Psoas muscle (tissue), 8 donors: Measurements from ENCODE around the gene MLLT10. TPM values are rescaled to one million over a fixed set of nuclear protein-coding genes. Genes with fewer than 3 reads are reported as not detected.

Experiments
- ATAC-seq, 4 donors: fragments of 200-7000 bp; cut with Tn5 transposase; one replicate each; pipeline ENCODE4 v1.9.1; 2020; ENCODE audit warnings: moderate library complexity in 3 of 4, mild to moderate bottlenecking in 2 of 4
- DNase-seq, 2 donors: peaks; one replicate each; pipeline ENCODE4 v3.0.0-alpha.2; 2020
- H3K27ac ChIP-seq: fragments of 200-600 bp; one replicate; pipeline ENCODE4 v1.8.0; 2022
- H3K27me3 ChIP-seq, 3 donors: fragments of 200-600 bp in 1 of 3; one replicate each; pipeline versions ENCODE4 v1.6.1 to v1.8.0; 2013 to 2022; ENCODE audit warnings: low read length in 2 of 3, mild to moderate bottlenecking in 2 of 3, moderate library complexity in 1 of 3; ENCODE audit not compliant: insufficient read depth in 3 of 3
- H3K36me3 ChIP-seq, 2 donors: fragments of 200-600 bp in 1 of 2; one replicate each; pipeline versions ENCODE4 v1.6.1 to v1.8.0; 2013 to 2022; ENCODE audit warnings: low read depth in 1 of 2, mild to moderate bottlenecking in 1 of 2, moderate library complexity in 1 of 2; ENCODE audit not compliant: insufficient read depth in 1 of 2
- H3K4me1 ChIP-seq: fragments of 200-600 bp; one replicate; pipeline ENCODE4 v1.8.0; 2022
- H3K4me3 ChIP-seq: fragments of 200-600 bp; one replicate; pipeline ENCODE4 v1.8.0; 2022; ENCODE audit warnings: mild to moderate bottlenecking
- H3K9me3 ChIP-seq: fragments of 200-600 bp; one replicate; pipeline ENCODE4 v1.8.0; 2022
- CTCF ChIP-seq: fragments of 200-600 bp; IDR thresholded peaks from one replicate; pipeline ENCODE4 v1.8.0; 2022; ENCODE audit warnings: antibody characterized with exemption
- WGBS, 3 donors: extraction: QIAGEN DNeasy Blood & Tissue Kit; methylation state at CpG; one replicate each; pipeline versions ENCODE4 v1.1.6 to v1.1.7; 2013; 5-methylcytosine and 5-hydroxymethylcytosine counted together
- intact Hi-C, 2 donors: fragments of 100-400 bp; cut with DNase I; formaldehyde crosslinking; loops; one replicate each; pipeline versions ENCODE4 v1.11.0 to v1.14.2; 2022
- polyA plus RNA-seq, 3 donors: library from polyadenylated mRNA; stranded (reverse); fragments of 200-250 nt; gene quantifications; one replicate each; pipeline ENCODE4 v1.2.3, GENCODE V29; 2013
- total RNA-seq, 4 donors: library from RNA; stranded (reverse); fragmentation: NEBNext Ultra II Directional in 2 of 4; extraction: Animal tissue kit (Norgen Biotek cat#: 25700) in 2 of 4; gene quantifications; one replicate each; pipeline versions ENCODE4 v1.2.1 to v1.2.4, GENCODE V29; 2021 to 2023
- donor health status: healthy with polysubstance abuse.
- donor health status: DM: no; HTN: no; CAD: no; lungs with moderate emphysema.
- donor health status: Bipolar disorder and iron deficiency.
- donor health status: healthy.
- donor health status: DM: yes; HTN: yes; CAD: no.
- donor health status: DM: no; HTN: no; CAD: no.
- donor health status: DM: no; HTN: no; CAD: no.
- donor health status: DM: yes; HTN: yes; CAD: no.

The MLLT10 gene
- total and polyA plus RNA-seq, 7 donors = 9.6 to 21.1 (median 13.3) TPM

- Histone ChIP-seq H3K9me3 (no peaks in the 10 kb centered on the region), H3K27ac (no peak overlapping the region), H3K4me3 (no peak overlapping the region), H3K36me3 (no peaks in the 10 kb centered on the region), H3K4me1 (no peaks in the 10 kb centered on the region), H3K27me3 (peaks cover 0 to 3% (median 0%) of the 10 kb centered on the region in 3 donors)
- no peak for TF ChIP-seq CTCF
- WGBS, 3 donors = 93 to 97% (median 96%) methylated on average over 1 of the region's 1 CpG
- DNase-seq (no peak), ATAC-seq (no peak)
- intact Hi-C loops = loop anchor here in 1 of 2 donors (10.0 kb wide), 1 partner anchor 741 kb away; no protein-coding TSS in a partner anchor
Measured at GRCh38 chr10:21503542-21503941, 30.5 kb upstream of the MLLT10 start.

DNA sequence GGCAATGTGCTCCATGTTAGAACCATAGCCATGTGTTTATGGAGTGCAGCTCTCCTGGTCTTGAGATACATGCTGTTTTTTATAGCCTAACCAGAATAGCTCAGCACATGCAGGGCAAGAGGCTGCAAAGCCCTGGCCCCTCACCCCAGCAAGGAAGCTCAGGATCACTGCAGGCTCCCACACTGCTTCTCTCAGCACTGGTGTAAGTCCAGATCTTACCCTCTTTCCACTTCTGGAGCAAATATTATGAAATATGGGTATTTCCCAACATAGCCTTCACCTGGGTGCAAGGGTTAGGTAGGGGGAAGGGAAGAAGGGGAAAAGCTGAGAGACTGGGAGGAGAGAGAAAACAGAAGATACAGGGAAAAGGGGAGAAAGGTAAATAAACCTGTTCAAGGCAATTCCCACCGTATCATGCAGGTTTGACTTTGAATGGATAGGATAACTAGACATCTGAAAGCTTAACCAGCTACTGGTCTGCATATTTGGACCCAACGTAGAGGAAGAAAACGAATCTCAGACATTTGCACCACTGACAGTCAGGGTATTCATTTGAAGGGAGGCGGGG is 28.2 kb upstream of the MLLT10 start:
- no peak for ATAC-seq
- Histone ChIP-seq H3K36me3 (no peaks in the 10 kb centered on the region), H3K27me3 (peaks cover 0 to 3% (median 0%) of the 10 kb centered on the region in 3 donors), H3K27ac (no peak overlapping the region), H3K9me3 (no peaks in the 10 kb centered on the region), H3K4me3 (no peak overlapping the region), H3K4me1 (no peaks in the 10 kb centered on the region)
- no peak for DNase-seq
- no peak for TF ChIP-seq CTCF
- intact Hi-C loops = loop anchor here in 1 of 2 donors (10.0 kb wide), 1 partner anchor 739 kb away; no protein-coding TSS in a partner anchor
- 91 to 98% (median 95%) methylated on average over 4 of the region's 4 CpGs for WGBS, 3 donors

DNA sequence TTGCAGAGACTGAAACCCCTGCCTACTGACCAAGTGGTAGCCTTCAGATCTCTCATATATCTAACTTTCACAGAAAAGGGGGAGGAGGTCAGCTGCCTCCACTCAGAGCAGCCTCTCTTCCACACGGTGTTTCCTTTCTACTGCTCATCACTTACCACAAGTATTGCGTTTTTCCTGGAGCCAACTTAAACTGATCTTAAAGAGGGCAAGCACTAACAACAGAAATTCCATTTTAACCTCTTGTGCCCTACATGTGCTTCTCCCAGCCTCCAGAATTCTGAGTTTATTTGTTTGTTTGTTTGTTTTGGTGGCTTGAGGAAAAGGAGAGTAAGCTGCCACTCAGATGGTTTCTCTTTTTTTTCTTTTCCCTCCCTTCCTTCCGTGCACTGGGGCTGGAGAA is 27.7 kb upstream of the MLLT10 start:
- 74 to 87% (median 79%) methylated on average over 3 of the region's 3 CpGs for WGBS, 3 donors
- TF ChIP-seq CTCF = no peak
- H3K4me3 ChIP-seq = no peak overlapping the region
- H3K27ac ChIP-seq = no peak overlapping the region
- H3K4me1 ChIP-seq = no peaks in the 10 kb centered on the region
- ATAC-seq = no peak
- intact Hi-C loops = loop anchor here in 1 of 2 donors (10.0 kb wide), 1 partner anchor 738 kb away; no protein-coding TSS in a partner anchor
- H3K27me3 ChIP-seq = peaks cover 0 to 3% (median 0%) of the 10 kb centered on the region in 3 donors
- no peak for DNase-seq
- H3K36me3 ChIP-seq = no peaks in the 10 kb centered on the region
- H3K9me3 ChIP-seq = no peaks in the 10 kb centered on the region

DNA sequence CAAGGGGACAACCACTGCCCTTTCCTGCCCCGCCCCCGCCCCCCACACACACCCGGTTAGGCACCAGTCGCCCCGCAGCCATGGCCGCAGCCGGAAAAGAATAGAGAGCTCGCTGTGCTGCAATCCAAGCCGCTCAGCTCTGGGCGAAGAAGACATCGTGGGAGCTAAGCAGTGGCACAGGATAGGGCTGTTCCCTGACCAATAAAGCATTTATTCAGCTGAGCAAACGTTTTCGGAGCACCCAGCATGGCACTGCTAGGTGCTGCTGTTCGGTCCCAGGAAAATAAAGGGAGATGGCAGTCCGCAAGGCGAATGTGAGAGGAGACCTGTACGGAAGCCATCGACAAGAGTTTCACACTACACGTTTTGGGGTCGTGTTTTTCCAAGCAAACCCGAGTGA is 26.9 kb upstream of the MLLT10 start:
- no peaks in the 10 kb centered on the region for H3K36me3 ChIP-seq
- WGBS, 3 donors = 83 to 89% (median 87%) methylated on average over 21 of the region's 21 CpGs
- intact Hi-C loops = loop anchor here in 1 of 2 donors (10.0 kb wide), 1 partner anchor 738 kb away; no protein-coding TSS in a partner anchor
- H3K4me1 ChIP-seq = no peaks in the 10 kb centered on the region
- ATAC-seq (no peak), DNase-seq (no peak)
- H3K27ac ChIP-seq = no peak overlapping the region
- no peak for TF ChIP-seq CTCF
- H3K27me3 ChIP-seq = peaks cover 0 to 3% (median 0%) of the 10 kb centered on the region in 3 donors
- no peaks in the 10 kb centered on the region for H3K9me3 ChIP-seq
- no peak overlapping the region for H3K4me3 ChIP-seq
